ENCODE data around the gene FARS2.

DNA sequence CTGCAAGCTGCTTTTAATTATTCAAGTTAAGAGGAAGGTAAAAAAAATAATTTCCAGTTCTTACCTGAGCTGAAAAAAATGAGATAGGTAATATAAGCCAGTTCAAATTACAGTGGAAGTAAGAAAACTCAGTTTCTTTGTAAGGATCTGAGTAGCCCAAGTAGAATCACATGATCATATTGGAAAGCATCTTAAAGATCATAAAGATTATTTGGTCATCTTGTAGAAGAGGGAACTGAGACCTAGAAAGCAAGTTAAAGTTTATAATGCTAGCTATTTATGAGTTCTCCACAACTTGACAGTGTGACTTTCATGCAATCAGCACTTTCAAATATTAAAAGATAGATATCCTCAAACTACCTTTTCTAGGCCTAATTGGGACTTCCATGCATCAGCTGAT, 80.5 kb downstream of the FARS2 start:
- TF ChIP-seq CTCF (IDR thresholded peaks at IDR 0.05; ENCODE audit: low read depth, low read length): no peak
- no peak for TF ChIP-seq EZH2phosphoT487 (IDR thresholded peaks at IDR 0.05; ENCODE audit: low read depth)

Measured in OCI-LY3 (cell line).